Astrocyte (in vitro differentiated cells and primary cell): ENCODE measurements around the gene CPLX3. TPM values are rescaled to one million over a fixed set of nuclear protein-coding genes. Genes with fewer than 3 reads are reported as not detected.

Experiments
- microRNA-seq: library from miRNA; unstranded; fragments of <30 nt; microRNA quantifications from one replicate; pipeline ENCODE4 v1.2.0, GENCODE V29; 2020
- total RNA-seq: library from RNA; stranded (reverse); gene quantifications from 2 replicates; pipeline ENCODE4 v1.2.1, GENCODE V29; 2021

The CPLX3 gene
- total RNA-seq, 1 donor from 2014 or later = not detected

Small RNAs within 50 kb of the gene (microRNA-seq; reads per million reads assigned to microRNA genes)
- not detected for gene MIR4513
- 1.1 reads per million for gene MIR6882

Other genes with a start within 250 kb of the CPLX3 start
- gene CLK3, start 210.8 kb upstream of the CPLX3 start, total RNA-seq = 57.4 and 65.8 TPM in 2 replicates
- gene EDC3, start 130.6 kb upstream of the CPLX3 start, total RNA-seq = 44.1 and 47.6 TPM in 2 replicates
- gene CYP1A1, start 101.1 kb upstream of the CPLX3 start, total RNA-seq = 0.58 and 0.91 TPM in 2 replicates
- not detected in 2 replicates for gene CYP1A2, start 77.8 kb upstream of the CPLX3 start, total RNA-seq
- 45.4 and 49.8 TPM in 2 replicates for gene CSK, start 44.5 kb upstream of the CPLX3 start, total RNA-seq
- 0.32 TPM in 1 of 2 replicates, not detected in the other for gene LMAN1L, start 13.8 kb upstream of the CPLX3 start, total RNA-seq
- gene ULK3, start 16.5 kb downstream of the CPLX3 start, total RNA-seq = 14.2 and 15.6 TPM in 2 replicates
- gene SCAMP2, start 46.7 kb downstream of the CPLX3 start, total RNA-seq = 56.4 and 58.7 TPM in 2 replicates
- gene MPI, start 63.4 kb downstream of the CPLX3 start, total RNA-seq = 25.9 and 29.2 TPM in 2 replicates
- gene FAM219B, start 80.2 kb downstream of the CPLX3 start, total RNA-seq = 86.4 and 97.1 TPM in 2 replicates
- 192 and 207 TPM in 2 replicates for gene COX5A, start 111.4 kb downstream of the CPLX3 start, total RNA-seq
- 4.1 and 4.7 TPM in 2 replicates for gene RPP25, start 130.1 kb downstream of the CPLX3 start, total RNA-seq
- gene SCAMP5, start 168.9 kb downstream of the CPLX3 start, total RNA-seq = 18.7 and 23.1 TPM in 2 replicates
- 7.3 and 7.5 TPM in 2 replicates for gene PPCDC, start 197.0 kb downstream of the CPLX3 start, total RNA-seq